Endodermal cell (in vitro differentiated cells): ENCODE measurements around the gene KCNAB2. TPM values are rescaled to one million over a fixed set of nuclear protein-coding genes. Genes with fewer than 3 reads are reported as not detected.

Source experiments
- DNase-seq: peaks from one replicate; pipeline ENCODE4 v3.0.0-alpha.2; 2017
- H3K27ac ChIP-seq: 2 replicates; pipeline ENCODE4 v1.5.1; 2013; ENCODE audit warnings: mild to moderate bottlenecking, low read depth, low read length, moderate library complexity
- H3K27me3 ChIP-seq: 2 replicates; pipeline ENCODE4 v1.6.1; 2013; ENCODE audit warnings: mild to moderate bottlenecking, low read length, moderate library complexity; ENCODE audit not compliant: insufficient read depth, control insufficient read depth, poor library complexity, severe bottlenecking
- H3K36me3 ChIP-seq: 2 replicates; pipeline ENCODE4 v1.7.0; 2013; ENCODE audit warnings: mild to moderate bottlenecking, low read length, moderate library complexity; ENCODE audit not compliant: control insufficient read depth, insufficient read depth
- H3K4me1 ChIP-seq: one replicate; pipeline ENCODE4 v1.7.0; 2013; ENCODE audit warnings: low read length; ENCODE audit not compliant: control insufficient read depth, insufficient read depth
- H3K4me3 ChIP-seq: 2 replicates; pipeline ENCODE4 v1.5.1; 2013; ENCODE audit warnings: mild to moderate bottlenecking, low read length, moderate library complexity
- H3K9ac ChIP-seq: 2 replicates; pipeline ENCODE4 v1.6.1; 2013; ENCODE audit warnings: mild to moderate bottlenecking, low read length, moderate library complexity; ENCODE audit not compliant: poor library complexity, severe bottlenecking; ENCODE audit errors: extremely low read depth
- H3K9me3 ChIP-seq: 2 replicates; pipeline ENCODE4 v1.6.1; 2013; ENCODE audit warnings: mild to moderate bottlenecking, low read length, moderate library complexity; ENCODE audit not compliant: control insufficient read depth
- H3K27ac Mint-ChIP-seq: 2 replicates; pipeline ENCODE4 v1.8.0; 2020; ENCODE audit warnings: mixed read lengths
- H3K27me3 Mint-ChIP-seq: 2 replicates; pipeline ENCODE4 v1.8.0; 2021; ENCODE audit warnings: mild to moderate bottlenecking, mixed read lengths; ENCODE audit not compliant: insufficient read depth
- H3K36me3 Mint-ChIP-seq: 2 replicates; pipeline ENCODE4 v1.8.0; 2020; ENCODE audit warnings: low read depth, mixed read lengths
- H3K4me1 Mint-ChIP-seq: 2 replicates; pipeline ENCODE4 v1.8.0; 2020; ENCODE audit warnings: mixed read lengths
- H3K4me3 Mint-ChIP-seq: 2 replicates; pipeline ENCODE4 v1.8.0; 2020; ENCODE audit warnings: mild to moderate bottlenecking, moderate library complexity, mixed read lengths
- H3K9me3 Mint-ChIP-seq: 2 replicates; pipeline ENCODE4 v1.8.0; 2020; ENCODE audit warnings: mild to moderate bottlenecking, mixed read lengths
- WGBS, 2 experiments: methylation state at CpG; one replicate each; pipeline versions ENCODE4 v1.1.5 to v1.1.7; 2013; ENCODE audit warnings: missing lambda C conversion rate in 2 of 2, mixed read lengths in 1 of 2; ENCODE audit not compliant: insufficient coverage in 1 of 2, insufficient read length in 1 of 2; 5-methylcytosine and 5-hydroxymethylcytosine counted together
- total RNA-seq, 2 donors: library from RNA; stranded (reverse); fragmentation: NEBNext Ultra II Directional in 1 of 2; extraction: Animal tissue kit (Norgen Biotek cat#: 25700) in 1 of 2; gene quantifications; 2 replicates in 1 of 2; 3 replicates in 1 of 2; pipeline ENCODE4 v1.2.1, GENCODE V29; 2021
- TF ChIP-seq, protein P1 (sequence below): fragments of 200-600 bp; sonication (generic); conservative IDR thresholded peaks from 2 replicates; pipeline ENCODE4 v1.5.0; 2021; ENCODE audit warnings: antibody characterized with exemption, mild to moderate bottlenecking

Gene KCNAB2
- total RNA-seq, 2 donors from 2014 or later, result 14.9 to 22.9 TPM

DNA sequence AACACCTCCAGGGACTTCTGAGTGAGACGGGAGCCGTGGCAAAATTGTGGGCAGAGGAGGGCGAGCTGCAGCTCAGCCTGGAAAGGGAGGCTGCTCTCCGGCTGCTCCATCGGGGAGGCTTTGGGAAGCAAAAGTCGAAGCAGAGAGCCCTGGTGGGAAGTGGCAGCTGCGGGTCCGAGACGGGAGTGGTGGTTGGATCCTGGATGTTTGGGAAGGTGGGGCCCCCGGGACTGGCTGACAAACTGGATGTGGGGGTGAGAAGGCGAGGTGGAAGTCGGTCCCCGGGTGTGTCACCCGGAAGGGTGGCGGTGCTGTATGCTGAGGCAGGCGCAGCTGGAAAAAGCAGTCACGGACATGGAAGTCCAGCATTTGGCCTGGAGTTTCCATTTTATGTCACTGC is 52.1 kb downstream of the KCNAB2 start:
- Histone ChIP-seq H3K4me3 (no peak overlapping the region), H3K36me3 (no peaks in the 10 kb centered on the region), H3K4me1 (no peaks in the 10 kb centered on the region), H3K9me3 (no peaks in the 10 kb centered on the region), H3K9ac (no peak overlapping the region), H3K27ac (no peak overlapping the region), H3K27me3 (no peaks in the 10 kb centered on the region)
- Mint-ChIP-seq H3K4me3 (no peak overlapping the region), H3K9me3 (no peaks in the 10 kb centered on the region), H3K36me3 (no peaks in the 10 kb centered on the region), H3K4me1 (no peaks in the 10 kb centered on the region), H3K27ac (no peak overlapping the region), H3K27me3 (no peaks in the 10 kb centered on the region)
- WGBS, 2 experiments, result 93 to 95% methylated on average over 8 to 17 of the region's 17 CpGs
- TF ChIP-seq, protein P1, sequence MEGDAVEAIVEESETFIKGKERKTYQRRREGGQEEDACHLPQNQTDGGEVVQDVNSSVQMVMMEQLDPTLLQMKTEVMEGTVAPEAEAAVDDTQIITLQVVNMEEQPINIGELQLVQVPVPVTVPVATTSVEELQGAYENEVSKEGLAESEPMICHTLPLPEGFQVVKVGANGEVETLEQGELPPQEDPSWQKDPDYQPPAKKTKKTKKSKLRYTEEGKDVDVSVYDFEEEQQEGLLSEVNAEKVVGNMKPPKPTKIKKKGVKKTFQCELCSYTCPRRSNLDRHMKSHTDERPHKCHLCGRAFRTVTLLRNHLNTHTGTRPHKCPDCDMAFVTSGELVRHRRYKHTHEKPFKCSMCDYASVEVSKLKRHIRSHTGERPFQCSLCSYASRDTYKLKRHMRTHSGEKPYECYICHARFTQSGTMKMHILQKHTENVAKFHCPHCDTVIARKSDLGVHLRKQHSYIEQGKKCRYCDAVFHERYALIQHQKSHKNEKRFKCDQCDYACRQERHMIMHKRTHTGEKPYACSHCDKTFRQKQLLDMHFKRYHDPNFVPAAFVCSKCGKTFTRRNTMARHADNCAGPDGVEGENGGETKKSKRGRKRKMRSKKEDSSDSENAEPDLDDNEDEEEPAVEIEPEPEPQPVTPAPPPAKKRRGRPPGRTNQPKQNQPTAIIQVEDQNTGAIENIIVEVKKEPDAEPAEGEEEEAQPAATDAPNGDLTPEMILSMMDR, result no peak
- DNase-seq, result no peak

DNA sequence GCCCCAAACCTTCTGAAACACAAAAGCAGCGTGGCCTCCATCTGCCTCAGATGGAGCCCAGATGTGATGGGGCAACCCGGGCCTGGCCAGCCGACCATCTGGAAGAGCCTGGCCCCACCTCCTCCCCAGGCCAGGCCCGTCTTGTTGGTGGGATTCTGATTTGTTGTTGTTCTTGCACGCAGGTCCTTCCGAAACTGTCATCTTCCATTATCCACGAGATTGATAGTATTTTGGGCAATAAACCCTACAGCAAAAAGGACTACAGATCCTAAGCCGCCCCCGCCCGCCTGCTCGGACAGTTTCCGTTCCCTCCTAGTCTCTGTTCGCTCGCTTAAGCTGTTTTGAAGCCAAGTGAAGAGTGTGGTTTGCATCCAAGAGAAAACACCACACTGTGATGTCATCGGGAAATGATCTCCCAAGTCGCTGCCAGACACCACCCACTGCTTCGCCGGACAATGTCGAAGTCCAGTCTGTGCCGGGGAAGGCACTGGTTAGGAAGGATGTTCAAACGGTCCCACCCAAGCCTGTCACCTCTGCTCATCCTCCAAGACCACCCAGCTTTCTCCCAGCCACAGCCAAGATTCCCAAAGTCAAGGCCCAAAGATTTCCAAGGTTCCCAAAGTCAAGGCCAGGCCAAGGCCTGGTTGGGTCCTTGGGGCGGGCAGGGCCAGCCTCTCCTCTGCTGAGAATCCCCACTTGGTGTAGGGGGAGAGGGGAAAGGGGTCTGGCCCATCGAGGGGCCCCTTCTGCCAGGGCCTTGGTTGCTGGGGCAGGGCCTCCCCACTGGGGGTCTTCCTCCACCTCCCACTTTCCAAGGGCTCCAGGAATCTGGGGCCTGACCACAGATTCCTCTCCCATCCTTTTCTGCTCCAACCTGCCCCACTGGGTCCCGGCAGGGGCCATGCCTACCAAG is 52.9 kb downstream of the KCNAB2 start:
- 92 to 97% methylated on average over 15 to 24 of the region's 24 CpGs for WGBS, 2 experiments
- H3K4me3 Mint-ChIP-seq, result no peak overlapping the region
- DNase-seq, result no peak
- H3K4me1 Mint-ChIP-seq, result no peaks in the 10 kb centered on the region
- TF ChIP-seq, protein P1, result no peak
- Histone ChIP-seq H3K36me3 (no peaks in the 10 kb centered on the region), H3K27me3 (no peaks in the 10 kb centered on the region), H3K27ac (no peak overlapping the region), H3K4me1 (no peaks in the 10 kb centered on the region), H3K9me3 (no peaks in the 10 kb centered on the region), H3K4me3 (no peak overlapping the region), H3K9ac (no peak overlapping the region)
- no peaks in the 10 kb centered on the region for H3K36me3 Mint-ChIP-seq
- no peaks in the 10 kb centered on the region for H3K9me3 Mint-ChIP-seq
- no peaks in the 10 kb centered on the region for H3K27me3 Mint-ChIP-seq
- no peak overlapping the region for H3K27ac Mint-ChIP-seq

DNA sequence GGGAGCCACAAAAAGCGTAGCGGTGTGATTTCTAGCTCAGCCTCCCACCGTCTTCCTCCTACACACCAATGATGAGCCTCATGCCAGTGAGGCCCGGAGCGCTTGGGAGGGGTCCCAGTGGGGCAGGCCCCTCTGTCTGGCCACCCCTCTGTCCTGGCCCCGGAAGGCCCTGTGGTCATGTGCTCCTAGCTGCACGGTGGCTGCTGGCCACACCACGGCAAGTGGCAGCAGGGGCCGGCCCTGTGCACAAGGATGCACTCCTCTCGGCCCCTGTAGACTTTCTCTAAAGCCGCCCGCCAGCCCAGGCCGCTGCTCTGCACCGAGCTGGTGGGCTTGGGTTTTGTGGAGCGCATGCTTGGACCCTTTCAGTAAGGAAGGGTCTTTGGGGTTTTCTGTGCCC is 53.6 kb downstream of the KCNAB2 start:
- TF ChIP-seq, protein P1, result no peak
- Histone ChIP-seq H3K36me3 (no peaks in the 10 kb centered on the region), H3K9ac (no peak overlapping the region), H3K27me3 (no peaks in the 10 kb centered on the region), H3K4me3 (no peak overlapping the region), H3K27ac (no peak overlapping the region), H3K4me1 (no peaks in the 10 kb centered on the region), H3K9me3 (no peaks in the 10 kb centered on the region)
- H3K27ac Mint-ChIP-seq, result no peak overlapping the region
- WGBS, 2 experiments, result 92 to 100% methylated on average over 3 to 15 of the region's 15 CpGs
- no peaks in the 10 kb centered on the region for H3K9me3 Mint-ChIP-seq
- no peaks in the 10 kb centered on the region for H3K27me3 Mint-ChIP-seq
- no peak for DNase-seq
- no peaks in the 10 kb centered on the region for H3K36me3 Mint-ChIP-seq
- H3K4me3 Mint-ChIP-seq, result no peak overlapping the region
- no peaks in the 10 kb centered on the region for H3K4me1 Mint-ChIP-seq
